SU-DHL-6 (cell line): ENCODE results near the gene MPRIP.

ENCODE experiments used
- EZH2phosphoT487 ChIP-seq: fragments of 200-600 bp; sonication (generic), shearing (Covaris generic); conservative IDR thresholded peaks from 2 replicates; pipeline ENCODE4 v1.6.1; 2018; ENCODE audit warnings: mild to moderate bottlenecking, antibody characterized with exemption, low read length, moderate library complexity, mixed read lengths
- TF ChIP-seq, protein P1 (sequence below): fragments of 200-600 bp; sonication (generic); IDR thresholded peaks from one replicate; pipeline ENCODE4 v1.5.1; 2017; ENCODE audit warnings: antibody characterized with exemption, mild to moderate bottlenecking, low read length, moderate library complexity; ENCODE audit not compliant: insufficient read depth, poor library complexity, severe bottlenecking

DNA sequence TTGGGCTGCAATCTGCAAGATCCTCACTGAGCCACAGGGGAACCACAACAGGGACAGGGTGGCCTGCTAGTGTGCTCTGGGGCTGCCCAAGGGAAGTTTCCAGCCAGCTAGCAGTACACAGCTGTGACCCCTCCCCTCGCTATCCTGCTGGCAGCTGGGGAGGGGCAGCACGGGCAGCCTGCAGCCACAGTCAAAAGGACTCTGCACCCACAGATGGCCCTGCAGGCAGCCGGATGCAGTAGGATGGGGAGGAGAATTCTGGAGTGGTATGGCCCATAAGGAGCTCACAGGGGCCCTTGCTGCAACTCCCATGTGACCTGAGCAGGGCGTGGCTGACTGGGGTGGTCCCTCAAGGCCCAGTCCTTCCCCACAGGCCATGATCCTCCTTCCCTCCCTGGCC lies 89.6 kb downstream of the MPRIP start:
- TF ChIP-seq, protein P1, sequence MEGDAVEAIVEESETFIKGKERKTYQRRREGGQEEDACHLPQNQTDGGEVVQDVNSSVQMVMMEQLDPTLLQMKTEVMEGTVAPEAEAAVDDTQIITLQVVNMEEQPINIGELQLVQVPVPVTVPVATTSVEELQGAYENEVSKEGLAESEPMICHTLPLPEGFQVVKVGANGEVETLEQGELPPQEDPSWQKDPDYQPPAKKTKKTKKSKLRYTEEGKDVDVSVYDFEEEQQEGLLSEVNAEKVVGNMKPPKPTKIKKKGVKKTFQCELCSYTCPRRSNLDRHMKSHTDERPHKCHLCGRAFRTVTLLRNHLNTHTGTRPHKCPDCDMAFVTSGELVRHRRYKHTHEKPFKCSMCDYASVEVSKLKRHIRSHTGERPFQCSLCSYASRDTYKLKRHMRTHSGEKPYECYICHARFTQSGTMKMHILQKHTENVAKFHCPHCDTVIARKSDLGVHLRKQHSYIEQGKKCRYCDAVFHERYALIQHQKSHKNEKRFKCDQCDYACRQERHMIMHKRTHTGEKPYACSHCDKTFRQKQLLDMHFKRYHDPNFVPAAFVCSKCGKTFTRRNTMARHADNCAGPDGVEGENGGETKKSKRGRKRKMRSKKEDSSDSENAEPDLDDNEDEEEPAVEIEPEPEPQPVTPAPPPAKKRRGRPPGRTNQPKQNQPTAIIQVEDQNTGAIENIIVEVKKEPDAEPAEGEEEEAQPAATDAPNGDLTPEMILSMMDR: no peak
- no peak for TF ChIP-seq EZH2phosphoT487
